Smooth muscle cell of the brain vasculature (primary cell): ENCODE measurements around the gene CES1.
"Not testable (repeated sequence)": the region's sequence is repeated elsewhere in the genome, so short reads cannot be mapped to it uniquely, and the experiment has no call there.

Experiments used
- DNase-seq: peaks from one replicate; pipeline ENCODE4 v3.0.0-alpha.2; 2012; ENCODE audit warnings: low read depth, low spot score

Gene CES1

DNA sequence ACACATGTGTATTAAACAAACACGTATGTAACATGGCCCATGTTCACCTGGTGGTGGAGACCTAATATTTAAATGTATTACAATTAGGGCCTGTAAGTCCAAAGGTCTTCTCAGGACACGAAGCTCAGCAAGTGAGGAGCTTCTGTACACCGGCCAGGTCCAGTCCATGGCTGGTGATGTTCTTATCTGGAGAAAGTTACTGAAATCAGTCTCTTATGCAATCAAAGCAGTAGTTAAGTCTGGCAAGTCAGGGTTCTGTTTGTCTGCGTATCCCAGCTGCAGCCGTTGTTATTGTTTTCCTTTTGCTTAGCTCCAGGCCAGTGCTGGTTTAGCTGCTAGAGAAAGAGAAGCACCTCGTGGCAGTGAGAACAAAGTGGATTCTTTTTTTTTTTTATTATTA is 41.4 kb downstream of the CES1 start:
- DNase-seq: not testable (repeated sequence)

DNA sequence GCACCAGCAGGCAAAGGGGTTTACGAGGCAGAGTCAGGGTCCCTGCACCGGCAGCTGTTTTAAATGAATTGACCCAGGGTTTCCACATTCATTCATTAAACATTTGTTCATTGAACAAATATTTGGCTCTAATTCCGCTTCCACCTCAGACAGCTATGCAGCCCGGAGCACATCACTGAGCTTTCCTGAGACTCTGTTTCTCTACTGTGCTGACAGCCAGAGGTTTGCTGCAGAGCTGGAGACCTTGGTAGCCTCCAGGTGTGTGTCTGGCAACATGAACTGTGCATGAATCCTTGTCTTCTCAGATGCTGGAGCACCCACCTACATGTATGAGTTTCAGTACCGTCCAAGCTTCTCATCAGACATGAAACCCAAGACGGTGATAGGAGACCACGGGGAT is 42.7 kb downstream of the CES1 start:
- DNase-seq: not testable (repeated sequence)

DNA sequence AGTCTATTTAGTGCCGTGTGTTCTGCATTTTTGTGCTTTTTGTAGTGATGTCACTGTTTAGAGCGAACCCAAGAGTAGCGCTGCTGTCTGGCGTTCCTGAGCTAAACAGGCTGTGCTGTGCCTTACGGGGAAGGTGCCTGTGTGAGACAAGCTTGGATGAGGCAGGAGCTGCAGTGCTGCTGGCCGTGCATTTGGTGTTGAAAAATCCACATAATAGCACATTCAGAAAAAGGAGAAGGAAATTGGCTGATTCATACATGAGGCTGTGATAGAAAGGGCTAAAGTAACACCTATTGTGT is 50.2 kb downstream of the CES1 start:
- not testable (repeated sequence) for DNase-seq

DNA sequence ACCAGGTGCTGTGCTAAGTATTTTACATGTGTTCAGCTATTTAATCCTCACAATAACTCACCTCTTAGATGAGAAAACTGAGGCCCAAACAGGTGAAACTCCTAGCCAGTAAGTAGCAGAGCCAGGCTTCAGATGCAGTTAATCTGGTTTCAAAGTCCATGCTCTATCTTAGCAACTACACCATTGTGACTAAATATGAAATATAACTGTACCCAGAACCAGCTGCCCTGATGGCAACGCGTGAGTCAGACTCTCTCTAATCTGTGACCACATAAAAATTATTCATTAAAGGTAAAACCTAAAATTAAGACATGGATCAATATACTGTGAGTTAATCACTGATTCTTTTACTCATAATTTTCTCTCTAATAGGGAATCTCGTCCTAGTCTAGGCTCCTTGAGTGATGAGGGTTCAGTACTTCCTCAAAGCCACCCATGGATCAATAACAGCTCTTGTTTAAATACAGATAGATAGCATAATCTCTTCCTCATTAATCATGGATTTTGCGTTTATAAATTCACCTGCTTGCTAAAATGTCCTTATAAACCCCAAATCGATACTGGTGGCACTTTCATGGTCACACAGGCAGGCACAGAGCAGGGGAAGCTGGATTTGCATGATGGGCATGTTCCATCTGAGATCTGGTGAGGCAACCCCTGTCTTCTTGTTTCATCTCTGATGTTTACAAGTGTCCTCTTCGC is 50.7 kb downstream of the CES1 start:
- DNase-seq: not testable (repeated sequence)

DNA sequence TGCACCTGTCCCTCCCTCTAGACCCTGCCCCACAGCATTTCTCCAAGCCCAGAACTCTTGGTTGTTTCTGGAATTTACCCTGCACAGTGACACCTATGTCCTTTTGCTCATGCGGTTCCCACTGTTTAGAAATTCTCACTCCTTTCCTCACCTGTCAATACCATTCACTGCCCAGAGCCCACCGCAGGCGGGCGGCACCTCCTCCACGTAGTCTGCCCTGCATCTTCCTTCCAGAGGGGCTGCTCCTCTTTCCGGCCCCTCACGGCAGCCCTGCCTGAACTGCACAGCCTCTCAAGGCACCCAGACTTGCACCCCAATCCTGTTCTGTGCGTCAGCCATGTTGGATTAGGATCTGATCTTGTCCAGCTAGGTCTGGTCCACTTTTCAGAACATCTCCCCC is 51.4 kb downstream of the CES1 start:
- not testable (repeated sequence) for DNase-seq

DNA sequence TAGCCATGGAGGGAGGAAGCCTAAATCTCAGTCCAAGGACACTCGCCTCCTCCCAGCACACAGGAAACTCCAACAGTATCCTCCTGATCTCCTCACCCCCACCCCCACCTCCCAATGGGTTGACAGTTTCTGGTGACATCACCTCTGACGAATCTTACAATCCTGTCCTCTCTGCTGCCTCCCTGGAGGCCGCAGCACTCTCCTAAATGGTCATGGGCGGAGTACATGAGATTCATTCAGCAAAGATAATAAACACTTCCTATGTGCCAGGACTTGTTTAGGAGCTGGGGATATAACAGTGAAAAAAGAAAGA is 52.8 kb downstream of the CES1 start:
- DNase-seq: not testable (repeated sequence)

DNA sequence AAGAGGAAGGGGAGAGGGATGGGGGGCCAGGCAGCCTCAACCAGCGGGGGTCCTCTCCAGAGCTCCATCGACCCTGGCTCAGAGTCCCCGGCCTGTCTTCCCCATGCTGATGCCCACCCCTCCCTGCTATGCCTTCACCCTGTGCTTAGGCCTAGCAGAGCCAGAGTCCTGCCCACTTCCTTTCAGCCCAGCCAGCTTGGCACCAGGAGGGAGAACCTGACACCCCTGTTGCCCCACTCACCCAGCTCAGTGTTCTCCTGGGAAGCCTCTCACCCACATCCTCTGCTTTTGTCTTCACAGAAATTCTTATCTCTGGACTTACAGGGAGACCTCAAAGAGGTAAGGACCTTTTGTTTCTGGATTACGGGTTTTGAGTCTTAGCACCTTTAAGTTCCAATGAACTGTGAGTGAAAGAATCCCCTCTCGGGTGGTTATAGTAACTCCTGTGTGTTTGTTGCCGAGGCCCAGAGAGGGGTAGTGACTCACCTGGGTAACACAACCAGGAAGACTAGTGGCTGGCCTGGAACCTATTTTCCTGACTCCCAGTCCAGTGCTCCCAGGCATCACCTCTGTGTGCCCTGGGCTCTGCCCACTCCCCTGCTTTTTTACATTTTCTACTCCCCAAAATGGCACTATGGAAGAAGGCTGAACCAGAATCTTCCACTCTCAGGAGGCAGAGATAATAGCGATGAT is 53.3 kb downstream of the CES1 start:
- DNase-seq: no peak

DNA sequence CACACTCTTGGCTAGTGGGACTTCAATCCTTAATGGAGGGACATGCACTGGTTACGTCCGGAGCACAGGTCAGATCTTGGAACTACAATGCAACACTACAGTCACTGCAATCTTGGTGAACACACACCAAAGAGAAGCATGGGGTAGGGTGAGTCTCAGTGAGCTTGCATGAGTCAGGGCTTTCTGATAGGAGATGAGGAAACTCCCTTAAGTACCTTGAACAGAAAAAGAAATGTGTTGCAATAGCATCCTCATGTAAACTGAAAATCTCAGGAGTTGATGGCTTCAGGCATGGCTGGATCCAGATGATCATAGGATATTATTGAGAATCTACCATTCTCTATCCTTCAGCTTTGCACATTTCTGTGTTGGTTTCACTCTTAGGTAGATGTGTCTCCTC is 54.1 kb downstream of the CES1 start:
- no peak for DNase-seq

DNA sequence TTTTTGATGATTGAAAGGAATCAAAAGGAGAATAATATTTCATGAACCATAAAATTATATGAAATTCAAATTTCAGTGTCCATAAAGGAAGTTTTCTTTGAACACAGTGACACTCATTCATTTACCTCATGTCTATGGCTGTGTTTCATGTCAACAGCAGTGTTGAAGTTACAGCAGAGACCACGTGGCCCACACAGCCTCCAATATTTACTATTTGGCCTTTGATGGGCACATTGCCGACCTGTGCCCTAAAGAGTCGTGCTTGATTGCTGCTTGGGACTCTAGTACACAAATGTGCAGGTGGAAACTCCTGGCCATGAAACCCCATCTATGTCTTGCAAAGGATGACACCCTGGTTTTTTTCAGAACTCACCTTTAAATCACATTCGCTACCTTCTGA is 57.0 kb downstream of the CES1 start:
- no peak for DNase-seq

DNA sequence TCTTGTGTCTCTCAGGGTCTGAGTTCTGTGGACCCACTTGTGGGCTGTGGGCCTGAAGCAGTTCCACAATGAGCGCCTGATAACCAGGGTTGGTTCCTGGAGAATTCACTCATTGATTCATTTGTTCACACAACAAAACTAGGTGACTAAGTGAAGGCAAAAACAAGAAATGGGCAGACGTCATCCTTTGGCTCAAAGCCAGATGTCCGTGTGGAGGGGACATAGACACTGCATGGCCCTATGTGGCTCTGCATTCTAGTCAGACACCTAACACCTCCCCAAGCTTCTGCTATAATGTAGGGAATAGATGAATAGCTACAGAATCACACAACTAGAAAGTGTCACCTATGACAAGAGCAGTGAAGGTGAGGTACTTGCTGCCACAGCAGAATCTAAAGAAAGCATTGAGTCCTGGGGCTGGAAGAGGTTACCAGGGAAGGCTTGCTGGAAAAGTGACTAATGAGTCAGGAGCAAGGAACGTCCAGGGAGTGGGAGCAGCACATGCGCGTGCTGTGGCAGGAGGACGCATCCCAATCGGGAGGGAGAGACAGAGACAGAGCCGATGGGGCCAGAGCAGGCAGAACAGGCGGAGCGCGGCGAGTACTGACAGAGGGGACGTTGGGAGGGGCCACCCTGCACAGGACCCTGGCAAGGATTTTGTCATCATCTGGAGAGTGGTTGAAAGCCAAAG is 58.9 kb downstream of the CES1 start:
- DNase-seq: no peak

DNA sequence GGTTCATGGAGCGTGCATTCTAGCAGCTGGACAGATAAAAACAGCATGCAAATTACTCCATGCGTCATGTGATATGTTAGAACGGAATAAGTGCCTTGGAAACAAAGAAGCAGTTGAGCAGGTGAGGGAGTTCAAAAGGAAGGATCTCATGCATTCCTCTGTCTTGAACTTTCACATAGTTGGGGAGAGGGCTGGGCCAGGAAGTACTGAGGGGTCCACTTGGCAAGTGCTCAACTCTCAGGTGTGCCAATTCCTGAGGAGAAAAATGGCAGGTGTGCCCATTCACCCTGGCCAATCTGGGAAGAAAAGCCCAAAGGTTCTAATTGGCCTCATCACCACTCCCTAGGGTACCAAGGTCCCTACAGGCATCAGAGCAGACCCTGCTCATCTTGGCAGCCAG is 67.7 kb downstream of the CES1 start:
- DNase-seq: no peak

DNA sequence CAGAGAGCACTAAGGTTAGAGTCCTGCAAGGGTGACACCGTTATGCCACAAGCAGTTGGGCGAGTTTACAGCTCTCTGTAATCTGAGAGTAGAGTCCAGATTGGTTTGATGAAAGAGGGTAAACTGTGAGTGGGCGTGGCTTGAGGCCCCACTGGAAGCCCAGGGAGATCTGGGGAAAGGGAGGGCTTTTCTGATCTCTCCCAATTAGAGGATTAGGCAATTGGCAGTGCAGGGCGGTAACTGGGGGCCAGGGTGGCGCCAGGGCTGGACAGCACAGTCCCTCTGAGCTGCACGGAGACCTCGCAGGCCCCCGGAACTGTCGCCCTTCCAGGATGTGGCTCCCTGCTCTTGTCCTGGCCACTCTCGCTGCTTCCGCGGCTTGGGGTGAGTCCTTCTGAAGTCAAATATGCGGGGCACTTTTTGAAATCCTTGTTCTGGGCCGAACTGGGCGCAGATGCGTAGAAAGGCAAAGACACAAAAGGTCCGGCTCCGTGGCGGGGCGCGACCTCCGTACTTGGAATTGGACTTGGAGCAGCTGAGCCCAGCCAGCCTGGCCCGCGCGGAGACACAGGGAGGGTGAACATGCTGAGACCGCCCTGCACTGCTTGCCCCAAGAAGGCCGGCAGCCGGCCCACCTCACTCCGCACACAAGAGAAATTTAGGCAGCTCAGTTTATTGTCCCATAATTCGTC is 72.4 kb downstream of the CES1 start:
- DNase-seq: no peak

DNA sequence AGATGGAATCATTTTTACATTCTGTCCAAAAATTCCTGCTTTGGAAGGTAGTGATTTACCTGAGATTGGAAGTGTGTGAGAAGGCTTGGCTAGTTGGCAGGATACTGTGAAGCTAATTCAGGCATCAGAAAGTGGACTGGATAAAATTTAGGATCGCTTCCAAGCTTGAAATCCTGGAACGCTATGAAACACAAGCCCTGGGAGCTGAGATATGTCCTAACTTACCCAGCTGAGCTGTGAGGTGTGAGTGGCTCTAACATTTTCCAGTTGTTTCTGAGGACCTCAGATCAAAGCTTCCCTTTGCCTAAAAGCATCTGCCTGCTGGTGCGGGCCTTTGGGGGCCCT is 73.0 kb downstream of the CES1 start:
- not testable (repeated sequence) for DNase-seq

DNA sequence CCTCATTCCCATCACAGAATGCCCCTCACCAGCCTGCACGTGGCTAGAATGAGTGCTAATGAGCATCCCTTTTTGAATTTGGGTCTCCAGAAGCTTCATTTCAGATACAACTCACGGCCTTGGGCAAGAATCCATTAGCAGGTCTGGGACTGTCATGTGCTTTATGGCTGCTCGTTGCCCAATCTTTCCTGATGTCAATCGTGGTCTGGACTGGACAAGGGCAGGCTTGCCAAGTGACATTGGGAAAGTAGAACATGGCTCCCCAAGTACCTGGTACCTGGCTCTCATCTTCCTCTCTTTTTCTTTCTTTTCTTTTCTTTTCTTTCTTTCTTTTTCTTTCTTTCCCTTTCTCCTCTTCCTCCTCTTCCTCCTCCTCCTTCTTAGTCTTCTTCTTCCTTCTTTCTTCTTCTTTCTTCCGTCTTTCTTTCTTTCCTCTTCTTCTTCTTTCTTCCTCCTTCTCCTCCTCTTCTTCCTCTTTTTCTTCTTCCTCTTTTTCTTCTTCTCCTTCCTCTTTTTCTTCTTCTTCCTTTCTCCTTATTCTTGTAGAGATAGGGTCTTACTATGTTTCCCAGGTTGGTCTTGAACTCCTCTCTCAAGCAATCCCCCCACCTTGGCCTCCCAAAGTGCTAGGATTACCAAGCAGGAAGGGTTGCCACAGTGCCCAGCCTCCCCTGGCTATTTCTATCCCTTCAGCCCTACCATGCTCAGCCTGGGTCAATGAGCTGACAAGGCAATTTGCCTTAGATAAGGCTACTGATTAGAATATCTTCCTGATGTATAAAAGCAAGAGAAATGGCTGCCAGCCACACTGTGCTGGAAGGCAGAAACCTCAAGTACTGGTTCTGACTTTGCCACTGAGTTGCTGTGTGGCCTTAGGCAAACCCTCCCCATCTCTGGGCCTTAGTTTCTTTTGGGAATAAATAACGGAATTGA is 75.0 kb downstream of the CES1 start:
- DNase-seq: not testable (repeated sequence)

DNA sequence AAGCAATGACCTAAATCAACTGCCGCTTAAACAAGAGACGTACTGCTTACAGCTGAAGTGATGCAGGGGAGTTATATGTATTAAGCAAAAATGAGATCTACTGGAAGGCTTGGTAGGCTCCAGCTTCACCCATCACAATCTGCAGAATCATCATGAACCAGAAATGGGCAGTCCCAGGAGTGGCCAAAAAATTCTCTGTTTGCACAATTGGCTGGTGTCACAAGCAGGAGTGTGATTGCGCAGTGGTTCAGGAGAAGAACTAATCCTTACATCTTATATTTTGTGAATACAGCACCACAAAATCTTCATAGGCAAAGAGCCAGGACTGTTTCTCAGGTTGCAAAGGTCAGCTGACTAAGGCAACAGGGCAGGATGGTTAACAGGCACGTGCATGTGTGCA is 75.9 kb downstream of the CES1 start:
- DNase-seq: no peak

DNA sequence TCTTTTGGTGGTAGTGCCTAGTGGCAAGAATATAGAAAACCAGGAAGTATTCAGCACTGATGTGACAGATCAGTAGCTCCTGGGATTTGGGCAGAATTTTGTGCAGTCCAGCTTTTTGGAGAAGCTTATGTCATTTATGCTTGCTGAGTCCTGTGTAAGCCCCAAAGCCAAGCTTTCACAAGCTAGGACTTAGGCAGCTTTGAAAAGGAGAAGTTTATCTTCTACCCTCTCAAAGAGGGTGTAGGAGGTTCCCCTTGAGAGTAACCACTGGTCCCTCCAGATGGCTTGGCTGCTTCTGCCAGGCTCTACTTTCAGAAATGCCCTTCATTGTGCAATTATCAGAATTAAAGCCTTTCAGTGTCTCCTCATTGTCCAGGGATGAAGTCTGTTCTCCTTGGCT is 78.8 kb downstream of the CES1 start:
- no peak for DNase-seq

DNA sequence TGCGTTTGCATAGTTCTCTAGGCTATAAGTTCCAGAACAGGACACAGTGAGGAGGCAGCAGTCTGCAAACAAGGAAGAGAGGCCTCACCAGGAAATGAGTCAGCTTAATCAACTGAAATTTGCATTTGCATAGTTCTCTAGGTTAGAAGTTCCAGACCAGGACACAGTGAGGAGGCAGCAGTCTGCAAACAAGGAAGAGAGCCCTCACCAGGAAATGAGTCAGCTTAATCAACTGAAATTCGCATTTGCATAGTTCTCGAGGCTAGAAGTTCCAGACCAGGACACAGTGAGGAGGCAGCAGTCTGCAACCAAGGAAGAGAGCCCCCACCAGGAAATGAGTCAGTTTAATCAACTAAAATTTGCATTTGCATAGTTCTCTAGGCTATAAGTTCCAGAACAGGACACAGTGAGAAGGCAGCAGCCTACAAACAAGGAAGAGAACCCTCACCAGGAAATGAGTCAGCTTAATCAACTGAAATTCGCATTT is 79.7 kb downstream of the CES1 start:
- not testable (repeated sequence) for DNase-seq
